GM19099 (cell line): ENCODE results near the gene FOLR1.

Experiments used
- POLR2A ChIP-seq: IDR thresholded peaks from 3 replicates; pipeline ENCODE4 v1.6.1; 2011; ENCODE audit warnings: low read depth; ENCODE audit not compliant: insufficient read length; ENCODE audit errors: extremely low read depth

Gene FOLR1

DNA sequence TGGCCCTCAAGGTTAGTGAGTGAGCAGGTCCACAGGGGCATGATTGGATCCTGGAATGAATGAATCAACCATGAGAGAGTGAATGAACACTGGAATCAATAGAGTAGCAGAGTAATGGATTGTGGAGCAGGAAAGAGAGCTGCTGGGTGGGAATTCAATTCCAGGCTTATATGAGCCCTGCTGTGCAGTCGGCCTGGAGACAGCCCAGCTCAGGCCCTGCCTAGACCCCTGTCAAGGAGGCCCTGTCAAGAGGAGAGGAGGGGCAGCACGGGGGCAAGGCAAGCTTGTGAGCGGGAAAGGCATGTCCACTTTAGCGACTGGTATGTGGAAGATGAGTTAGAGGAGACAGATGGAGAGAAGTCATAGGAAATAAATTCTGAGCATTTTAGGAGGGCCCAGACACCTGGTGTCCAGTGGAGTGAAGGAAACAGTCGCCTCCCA lies 1.3 kb upstream of the FOLR1 start:
- no peak for TF ChIP-seq POLR2A

DNA sequence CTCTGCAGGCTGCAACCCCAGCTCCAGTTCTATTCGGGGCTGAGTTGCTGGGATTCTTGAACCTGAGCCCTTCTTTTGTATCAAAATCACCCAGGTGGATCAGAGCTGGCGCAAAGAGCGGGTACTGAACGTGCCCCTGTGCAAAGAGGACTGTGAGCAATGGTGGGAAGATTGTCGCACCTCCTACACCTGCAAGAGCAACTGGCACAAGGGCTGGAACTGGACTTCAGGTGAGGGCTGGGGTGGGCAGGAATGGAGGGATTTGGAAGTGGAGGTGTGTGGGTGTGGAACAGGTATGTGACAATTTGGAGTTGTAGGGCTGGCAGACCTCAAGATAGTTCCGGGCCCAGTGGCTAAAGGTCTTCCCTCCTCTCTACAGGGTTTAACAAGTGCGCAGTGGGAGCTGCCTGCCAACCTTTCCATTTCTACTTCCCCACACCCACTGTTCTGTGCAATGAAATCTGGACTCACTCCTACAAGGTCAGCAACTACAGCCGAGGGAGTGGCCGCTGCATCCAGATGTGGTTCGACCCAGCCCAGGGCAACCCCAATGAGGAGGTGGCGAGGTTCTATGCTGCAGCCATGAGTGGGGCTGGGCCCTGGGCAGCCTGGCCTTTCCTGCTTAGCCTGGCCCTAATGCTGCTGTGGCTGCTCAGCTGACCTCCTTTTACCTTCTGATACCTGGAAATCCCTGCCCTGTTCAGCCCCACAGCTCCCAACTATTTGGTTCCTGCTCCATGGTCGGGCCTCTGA lies 3.8 kb downstream of the FOLR1 start:
- no peak for TF ChIP-seq POLR2A

DNA sequence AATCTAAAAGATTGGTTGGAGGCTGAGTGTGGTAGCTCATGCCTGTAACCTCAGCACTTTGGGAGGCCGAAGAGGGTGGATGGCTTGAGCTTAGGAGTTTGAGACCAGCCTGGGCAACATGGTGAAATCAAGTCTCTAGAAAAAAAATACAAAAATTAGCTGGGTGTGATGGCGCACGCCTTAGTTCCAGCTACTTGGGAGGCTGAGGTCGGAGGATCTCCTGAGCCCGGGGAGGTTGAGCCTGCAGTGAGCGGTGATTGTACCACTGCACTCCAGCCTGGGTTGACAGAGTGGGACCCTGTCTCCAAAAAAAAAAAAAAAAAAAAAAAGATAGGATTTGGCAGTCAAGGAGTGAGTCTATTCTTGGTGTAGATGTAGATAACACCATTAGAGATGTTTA lies 10.6 kb downstream of the FOLR1 start:
- no peak for TF ChIP-seq POLR2A

DNA sequence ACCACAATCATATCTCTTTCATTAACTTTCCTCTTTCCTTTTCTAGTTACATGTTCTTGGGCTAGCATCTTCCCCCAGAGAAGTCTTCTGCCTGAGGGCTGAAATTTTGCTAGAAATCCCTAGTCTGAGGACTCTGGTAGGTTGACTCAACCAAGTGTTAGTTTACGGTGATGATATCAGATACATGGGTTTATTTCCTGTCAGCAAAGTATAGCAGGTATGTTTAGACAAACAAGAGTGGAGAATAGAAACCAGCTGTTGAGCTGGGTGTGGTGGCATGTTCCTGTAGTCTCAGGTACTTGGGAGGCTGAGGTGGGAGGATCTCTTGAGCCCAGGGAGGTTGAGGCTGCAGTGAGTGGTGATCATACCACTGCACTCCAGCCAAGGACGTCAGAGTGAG lies 11.2 kb downstream of the FOLR1 start:
- TF ChIP-seq POLR2A = no peak

DNA sequence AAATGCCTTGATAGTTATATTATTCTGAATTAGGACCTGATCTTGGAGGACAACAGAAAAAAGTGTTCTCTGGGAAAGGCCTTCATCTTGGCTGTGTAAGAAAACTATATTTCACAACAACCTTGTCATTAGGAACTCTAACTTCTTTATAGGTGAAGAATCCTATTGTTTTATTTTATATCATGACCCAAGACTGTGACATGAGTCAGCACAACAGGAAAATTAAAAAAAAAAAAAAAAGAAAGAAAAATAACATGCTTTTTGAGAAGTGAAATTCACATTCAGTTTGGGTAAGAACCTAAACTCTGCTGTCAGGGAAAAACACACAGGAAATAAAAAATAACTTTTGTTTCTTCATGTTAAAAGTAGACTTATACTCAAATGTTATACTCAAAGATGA lies 12.9 kb downstream of the FOLR1 start:
- TF ChIP-seq POLR2A = no peak

DNA sequence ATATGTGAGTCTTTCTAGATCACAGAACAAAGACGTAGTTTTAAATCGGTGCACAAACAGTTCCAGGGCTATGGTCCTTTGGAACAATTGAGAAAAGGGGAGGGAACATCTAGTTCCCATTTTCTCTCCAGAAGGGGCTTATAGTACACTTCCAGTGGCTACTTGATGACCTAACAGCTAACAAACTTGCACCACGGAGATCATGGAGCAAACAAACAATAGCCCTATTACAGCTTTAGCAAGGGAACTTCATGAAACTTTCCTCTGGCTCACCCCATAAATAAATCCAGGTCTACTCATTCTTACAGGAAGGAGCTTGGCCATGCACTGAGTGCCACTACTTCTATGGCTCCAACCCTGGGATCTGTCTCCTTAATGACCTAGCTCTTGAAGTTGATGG lies 16.3 kb downstream of the FOLR1 start:
- no peak for TF ChIP-seq POLR2A

DNA sequence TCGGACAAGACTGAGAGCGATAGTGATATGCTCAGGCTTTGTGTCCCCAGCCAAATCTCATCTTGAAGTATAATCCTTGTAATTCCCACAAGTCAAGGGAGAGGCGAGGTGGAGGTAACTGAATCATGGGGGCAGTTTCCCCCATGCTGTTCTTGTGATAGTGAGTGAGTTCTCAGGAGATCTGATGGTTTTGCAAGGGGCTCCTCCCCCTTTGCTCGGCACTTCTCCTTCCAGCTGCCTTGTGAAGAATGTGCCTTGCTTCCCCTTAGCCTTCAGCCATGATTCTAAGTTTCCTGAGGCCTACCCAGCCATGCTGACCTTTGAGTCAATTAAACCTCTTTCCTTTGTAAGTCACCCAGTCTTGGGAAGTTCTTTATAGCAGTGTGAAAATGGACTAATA lies 17.2 kb downstream of the FOLR1 start:
- TF ChIP-seq POLR2A = no peak

DNA sequence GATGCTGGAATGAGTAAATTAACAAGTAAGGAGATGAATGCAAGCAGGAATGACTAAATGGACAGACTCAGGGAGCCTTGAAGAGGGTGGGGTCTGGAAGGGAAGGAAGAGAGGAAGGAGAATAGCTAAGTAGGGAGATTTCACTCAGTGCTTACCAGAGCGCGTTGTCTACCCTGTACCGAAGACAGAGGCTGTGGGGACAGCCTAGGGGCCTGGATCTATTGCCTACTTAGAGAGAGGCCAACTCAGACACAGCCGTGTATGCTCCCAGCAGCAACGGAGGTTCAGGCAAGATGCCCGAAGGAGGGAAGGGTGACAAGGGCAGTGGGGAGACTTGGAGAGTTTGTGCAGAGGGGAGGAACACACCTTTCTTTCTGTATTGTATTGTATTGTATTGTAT lies 24.7 kb downstream of the FOLR1 start, which contains the start of gene FOLR2:
TSS of gene FOLR2 (plus strand) at position 157 of the 400 bp plus-strand sequence. CDS start 1,791 bp downstream, outside the sequence.
- TF ChIP-seq POLR2A = no peak

DNA sequence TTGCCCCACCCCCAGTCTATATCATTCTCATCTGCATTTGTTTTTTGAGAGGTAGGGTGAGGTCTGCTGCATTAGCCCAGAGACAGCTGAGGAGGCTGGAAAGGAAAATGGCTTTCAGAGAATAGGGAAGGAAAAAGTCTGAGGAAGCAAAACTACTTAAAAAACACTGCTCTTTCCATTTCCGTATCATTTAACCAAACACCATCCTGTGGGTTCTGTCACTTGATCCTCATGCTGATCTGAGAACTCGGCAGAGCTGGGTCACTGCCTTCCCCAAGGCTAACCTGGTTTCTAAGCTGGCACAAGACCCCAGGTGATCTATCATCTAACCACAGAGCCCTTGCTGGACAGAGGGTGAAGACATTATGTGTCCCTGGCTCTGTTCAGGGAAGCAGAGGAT lies 25.9 kb downstream of the FOLR1 start:
- TF ChIP-seq POLR2A = no peak

DNA sequence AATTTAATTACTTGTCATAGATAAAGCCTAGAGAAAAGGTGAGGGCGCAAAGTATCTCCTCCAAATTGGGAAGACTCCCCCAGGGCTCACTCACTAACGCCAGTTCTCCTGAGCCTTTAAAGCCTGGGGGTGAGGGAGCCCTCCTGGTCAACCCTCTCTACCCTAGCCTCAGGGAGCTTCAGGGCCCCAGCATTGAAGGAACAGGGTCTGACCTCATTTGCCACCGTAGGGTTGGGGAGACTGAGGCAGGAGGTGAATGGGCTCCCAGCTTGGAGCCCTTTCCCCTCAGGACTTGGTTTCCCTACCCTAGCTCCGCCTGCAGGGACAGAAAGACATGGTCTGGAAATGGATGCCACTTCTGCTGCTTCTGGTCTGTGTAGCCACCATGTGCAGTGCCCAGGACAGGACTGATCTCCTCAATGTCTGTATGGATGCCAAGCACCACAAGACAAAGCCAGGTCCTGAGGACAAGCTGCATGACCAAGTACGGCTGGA lies 26.4 kb downstream of the FOLR1 start:
- no peak for TF ChIP-seq POLR2A

DNA sequence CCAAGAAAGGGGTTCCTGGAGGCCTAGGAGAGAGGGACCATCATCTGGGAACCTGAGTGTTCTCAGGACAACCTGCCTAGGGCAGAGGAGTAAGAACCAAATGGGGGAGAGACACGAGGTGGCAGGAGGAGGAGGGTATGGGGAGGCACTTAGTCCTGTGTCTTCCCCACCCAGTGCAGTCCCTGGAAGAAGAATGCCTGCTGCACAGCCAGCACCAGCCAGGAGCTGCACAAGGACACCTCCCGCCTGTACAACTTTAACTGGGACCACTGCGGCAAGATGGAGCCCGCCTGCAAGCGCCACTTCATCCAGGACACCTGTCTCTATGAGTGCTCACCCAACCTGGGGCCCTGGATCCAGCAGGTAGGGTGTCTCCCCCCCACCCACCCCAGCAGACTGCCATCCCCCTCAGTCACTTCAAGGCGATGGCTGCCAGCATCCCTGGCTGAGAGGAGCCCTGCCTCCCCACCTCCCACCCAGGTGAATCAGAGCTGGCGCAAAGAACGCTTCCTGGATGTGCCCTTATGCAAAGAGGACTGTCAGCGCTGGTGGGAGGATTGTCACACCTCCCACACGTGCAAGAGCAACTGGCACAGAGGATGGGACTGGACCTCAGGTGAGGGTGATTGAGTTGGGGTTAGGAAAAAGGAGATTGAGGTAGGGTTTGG lies 28.9 kb downstream of the FOLR1 start:
- TF ChIP-seq POLR2A = no peak

DNA sequence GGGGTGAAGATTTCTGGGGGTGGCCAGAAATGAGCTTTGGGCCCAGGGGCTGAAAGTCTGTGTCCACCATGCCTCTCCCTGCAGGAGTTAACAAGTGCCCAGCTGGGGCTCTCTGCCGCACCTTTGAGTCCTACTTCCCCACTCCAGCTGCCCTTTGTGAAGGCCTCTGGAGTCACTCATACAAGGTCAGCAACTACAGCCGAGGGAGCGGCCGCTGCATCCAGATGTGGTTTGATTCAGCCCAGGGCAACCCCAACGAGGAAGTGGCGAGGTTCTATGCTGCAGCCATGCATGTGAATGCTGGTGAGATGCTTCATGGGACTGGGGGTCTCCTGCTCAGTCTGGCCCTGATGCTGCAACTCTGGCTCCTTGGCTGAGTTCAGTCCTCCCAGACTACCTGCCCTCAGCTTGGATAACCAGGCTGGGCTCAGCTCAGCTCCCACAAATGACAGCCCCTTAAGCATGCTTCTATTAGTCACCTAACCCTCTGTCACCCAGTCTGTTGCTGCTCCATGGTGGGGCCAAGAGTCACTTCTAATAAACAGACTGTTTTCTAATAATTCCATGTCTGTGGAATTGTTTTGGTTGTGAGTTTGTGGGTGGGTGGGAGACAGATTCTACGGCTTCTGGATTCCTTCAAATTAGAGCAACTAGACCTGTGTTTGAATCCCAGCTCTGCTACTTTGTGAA lies 29.6 kb downstream of the FOLR1 start:
- TF ChIP-seq POLR2A = no peak

DNA sequence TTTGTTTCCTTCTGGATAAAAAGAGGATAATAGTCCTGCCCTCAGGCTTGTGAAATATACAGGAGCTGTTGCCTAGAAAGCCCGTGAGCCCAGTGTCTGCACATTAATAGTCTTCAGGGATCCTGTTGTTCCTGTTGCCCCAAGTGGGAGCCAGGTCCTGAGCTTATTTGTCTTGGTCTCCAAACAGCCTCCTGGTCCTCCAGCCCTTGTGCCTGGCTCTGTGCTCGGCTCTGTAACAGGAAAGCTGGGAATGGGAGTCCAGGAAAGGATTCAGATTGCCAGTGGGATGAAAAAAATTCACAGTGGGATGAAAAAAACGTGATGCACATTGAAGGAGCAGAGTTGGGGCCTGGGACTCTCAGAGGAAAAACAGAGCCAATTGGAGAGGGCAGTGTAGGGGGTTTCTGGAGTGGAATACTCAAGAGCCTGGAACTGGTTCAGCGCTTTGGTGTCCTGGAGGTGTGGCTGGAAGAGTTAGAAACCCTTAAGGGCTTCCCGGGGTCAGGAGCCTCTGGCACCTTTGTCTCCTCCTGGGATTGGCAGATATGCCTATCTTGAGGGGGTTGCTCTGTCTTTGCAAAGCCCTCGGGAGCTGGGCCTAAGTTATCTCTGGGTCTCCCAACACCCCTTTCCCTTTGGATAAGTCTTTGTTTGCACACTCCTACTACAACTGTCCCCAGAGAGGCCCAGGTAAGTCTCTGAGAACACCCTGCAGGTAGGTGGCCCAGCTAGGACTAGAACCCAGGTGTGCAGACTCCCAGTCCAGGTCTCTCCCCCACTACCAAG lies 30.4 kb downstream of the FOLR1 start:
- TF ChIP-seq POLR2A = no peak

DNA sequence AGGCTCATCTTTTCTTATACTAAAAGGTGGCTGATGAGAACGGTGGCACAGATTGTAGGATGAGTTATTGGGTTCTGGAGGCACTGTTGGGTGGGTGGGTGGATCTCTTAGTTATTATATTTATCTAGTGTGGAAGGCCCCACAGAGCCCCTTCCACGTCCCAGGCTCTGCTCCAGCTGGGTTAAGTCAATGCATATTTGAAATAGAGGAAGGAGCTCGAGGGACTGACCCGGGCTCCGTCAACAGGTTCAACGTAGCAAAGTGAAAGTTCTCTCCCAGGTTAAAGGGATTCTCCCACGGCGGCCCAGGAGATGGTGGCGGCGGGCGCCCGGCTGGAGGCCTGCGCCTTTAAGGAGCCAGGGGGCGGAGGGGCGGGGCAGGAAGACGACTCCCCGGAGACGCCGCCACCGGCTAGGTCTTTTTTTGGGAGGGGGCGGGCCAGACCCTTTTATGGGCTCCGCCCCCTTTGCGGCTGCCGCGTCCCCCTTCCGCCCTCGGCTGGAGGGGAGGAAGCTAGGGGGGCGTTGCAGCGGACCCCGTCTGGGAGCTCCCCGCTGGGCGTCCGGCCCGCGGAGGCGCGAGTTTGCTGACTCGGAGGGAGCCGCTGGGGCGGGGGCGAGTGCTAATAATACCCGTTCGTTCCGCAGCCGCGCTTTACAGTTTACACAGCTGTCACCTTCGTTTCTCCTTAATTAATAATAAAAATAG lies 31.1 kb downstream of the FOLR1 start:
- peak; percentile 34 for TF ChIP-seq POLR2A
